Small intestine (tissue), 7 donors: ENCODE data around the gene ATP9A. TPM values are rescaled to one million over a fixed set of nuclear protein-coding genes. Genes with fewer than 3 reads are reported as not detected.
"Not testable (repeated sequence)": the region's sequence is repeated elsewhere in the genome, so short reads cannot be mapped to it uniquely, and the experiment has no call there.

ENCODE experiments used
- DNase-seq, 2 donors: peaks; one replicate each; pipeline versions ENCODE4 v3.0.0 to v3.0.0-alpha.2; 2013
- FAIRE-seq: peaks from 2 replicates; lab custom pipeline; 2012; peaks lifted over from hg19 to GRCh38; lab: Jason Lieb, UNC
- H3K27ac ChIP-seq, 3 donors: one replicate each; pipeline ENCODE4 v1.5.1; 2013; ENCODE audit warnings: low read length in 2 of 3, mild to moderate bottlenecking in 2 of 3, control low read depth in 1 of 3, inconsistent platforms in 1 of 3, low read depth in 1 of 3, moderate library complexity in 1 of 3
- H3K27me3 ChIP-seq, 3 donors: one replicate each; pipeline ENCODE4 v1.6.1; 2013; ENCODE audit warnings: low read length in 3 of 3, inconsistent platforms in 1 of 3; ENCODE audit not compliant: control insufficient read depth in 3 of 3, insufficient read depth in 3 of 3
- H3K36me3 ChIP-seq, 3 donors: one replicate each; pipeline ENCODE4 v1.6.1; 2013; ENCODE audit warnings: low read length in 3 of 3, inconsistent platforms in 1 of 3, low read depth in 1 of 3, mild to moderate bottlenecking in 1 of 3, moderate library complexity in 1 of 3; ENCODE audit not compliant: control insufficient read depth in 3 of 3, insufficient read depth in 2 of 3
- H3K4me1 ChIP-seq, 3 donors: one replicate each; pipeline ENCODE4 v1.6.1; 2013; ENCODE audit warnings: low read length in 2 of 3, inconsistent platforms in 1 of 3, low read depth in 1 of 3, mild to moderate bottlenecking in 1 of 3, moderate library complexity in 1 of 3; ENCODE audit not compliant: control insufficient read depth in 3 of 3, insufficient read depth in 2 of 3
- H3K4me3 ChIP-seq, 3 donors: one replicate each; pipeline ENCODE4 v1.5.1; 2013; ENCODE audit warnings: low read length in 3 of 3, control low read depth in 1 of 3, inconsistent platforms in 1 of 3, low read depth in 1 of 3, mild to moderate bottlenecking in 1 of 3, moderate library complexity in 1 of 3
- H3K9me3 ChIP-seq, 2 donors: one replicate each; pipeline ENCODE4 v1.6.1; 2013; ENCODE audit warnings: low read depth in 1 of 2, low read length in 1 of 2; ENCODE audit not compliant: control insufficient read depth in 2 of 2, insufficient read depth in 1 of 2
- WGBS, 3 donors: extraction: QIAGEN DNeasy Blood & Tissue Kit; methylation state at CpG; one replicate each; pipeline ENCODE4 v1.1.7; 2013; 5-methylcytosine and 5-hydroxymethylcytosine counted together
- polyA plus RNA-seq, 4 donors: library from polyadenylated mRNA; stranded (reverse) in 3 of 4; unstranded in 1 of 4; fragments of 200-250 nt in 3 of 4; fragments of 120-200 nt in 1 of 4; gene quantifications; one replicate each; pipeline versions ENCODE4 v1.2.1 to v1.2.3, GENCODE V29; 2013
- donor health status: healthy with polysubstance abuse.
- donor health status: control.
- donor health status: control.
- donor health status: Bipolar disorder and iron deficiency.
- donor health status: healthy.

The ATP9A gene
- polyA plus RNA-seq, 4 donors: 4.1 to 49.0 (median 10.4) TPM

- no peak overlapping the region for H3K4me3 ChIP-seq
- 83 to 93% (median 85%) methylated on average over 4 of the region's 4 CpGs for WGBS, 3 donors
- H3K9me3 ChIP-seq: peaks cover 0 to 14% of the 10 kb centered on the region in 2 donors
- H3K27ac ChIP-seq: no peak overlapping the region
- DNase-seq (no peak), FAIRE-seq (no peak)
- peaks cover 0 to 4% (median 0%) of the 10 kb centered on the region in 3 donors for H3K27me3 ChIP-seq
- no peaks in the 10 kb centered on the region for H3K36me3 ChIP-seq
- no peaks in the 10 kb centered on the region for H3K4me1 ChIP-seq
Observed at GRCh38 chr20:51571460-51571794, 196.8 kb downstream of the ATP9A start.

GRCh38 chr20:51570739-51571459 lies 197.3 kb downstream of the ATP9A start:
- peak in 1 of 2 donors; percentile 20 for DNase-seq
- no peak for FAIRE-seq
- H3K27me3 ChIP-seq: peaks cover 0 to 4% (median 0%) of the 10 kb centered on the region in 3 donors
- WGBS, 3 donors: 42 to 58% (median 55%) methylated on average over 16 of the region's 16 CpGs
- peaks cover 0 to 14% of the 10 kb centered on the region in 2 donors for H3K9me3 ChIP-seq
- H3K4me1 ChIP-seq: peaks cover 0 to 1% (median 0%) of the 10 kb centered on the region in 3 donors
- no peak overlapping the region for H3K4me3 ChIP-seq
- no peak overlapping the region for H3K27ac ChIP-seq
- H3K36me3 ChIP-seq: no peaks in the 10 kb centered on the region

DNA sequence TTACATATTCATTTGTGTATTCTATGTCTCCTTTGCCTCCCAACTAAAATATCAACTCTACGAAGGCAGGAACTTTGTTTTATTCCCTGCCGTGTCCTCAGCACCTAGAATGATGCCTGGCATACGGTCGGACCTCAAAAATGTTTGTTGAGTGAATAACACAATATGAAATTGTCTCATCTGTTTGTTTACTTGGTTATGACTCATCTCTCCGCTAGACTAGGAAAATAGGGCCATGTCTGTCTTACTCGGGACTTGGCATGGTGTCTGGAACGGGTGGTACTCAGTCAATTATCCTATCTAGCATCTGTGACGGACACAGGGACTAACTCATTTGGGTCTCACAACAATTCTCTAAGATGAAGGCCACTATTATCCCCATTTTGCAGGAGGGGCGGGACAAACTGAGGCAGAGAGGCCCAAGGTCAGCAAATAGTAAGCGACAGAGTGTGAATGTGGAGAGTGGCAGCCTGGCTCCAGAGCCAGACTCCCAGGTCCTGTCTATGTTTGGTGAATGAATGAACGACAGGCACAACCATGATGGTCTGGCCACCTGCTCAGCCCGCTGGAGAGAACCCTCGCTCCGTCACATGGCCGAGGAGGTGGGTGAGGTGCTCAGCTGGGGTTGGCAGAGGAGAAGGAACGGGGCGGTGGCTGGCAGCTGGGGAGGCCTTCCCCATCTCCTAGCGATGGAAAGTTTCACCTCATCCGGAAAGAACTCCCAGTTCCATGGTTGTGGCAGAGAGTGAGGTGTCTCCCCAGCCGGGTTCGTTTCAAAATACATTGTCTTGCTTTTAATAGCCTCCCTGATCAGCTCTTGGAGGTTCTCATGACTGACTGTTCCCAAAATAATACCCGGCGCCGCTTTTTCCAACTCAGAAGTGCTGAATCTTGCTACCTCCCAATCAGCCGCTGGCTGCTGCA lies 198.1 kb downstream of the ATP9A start:
- WGBS, 3 donors: 62 to 75% (median 66%) methylated on average over 25 of the region's 25 CpGs
- Histone ChIP-seq H3K4me3 (no peak overlapping the region), H3K9me3 (peaks cover 0 to 13% of the 10 kb centered on the region in 2 donors), H3K4me1 (peaks cover 0 to 3% (median 0%) of the 10 kb centered on the region in 3 donors), H3K36me3 (no peaks in the 10 kb centered on the region), H3K27me3 (peaks cover 0 to 8% (median 0%) of the 10 kb centered on the region in 3 donors), H3K27ac (no peak overlapping the region)
- DNase-seq (no peak), FAIRE-seq (no peak)

DNA sequence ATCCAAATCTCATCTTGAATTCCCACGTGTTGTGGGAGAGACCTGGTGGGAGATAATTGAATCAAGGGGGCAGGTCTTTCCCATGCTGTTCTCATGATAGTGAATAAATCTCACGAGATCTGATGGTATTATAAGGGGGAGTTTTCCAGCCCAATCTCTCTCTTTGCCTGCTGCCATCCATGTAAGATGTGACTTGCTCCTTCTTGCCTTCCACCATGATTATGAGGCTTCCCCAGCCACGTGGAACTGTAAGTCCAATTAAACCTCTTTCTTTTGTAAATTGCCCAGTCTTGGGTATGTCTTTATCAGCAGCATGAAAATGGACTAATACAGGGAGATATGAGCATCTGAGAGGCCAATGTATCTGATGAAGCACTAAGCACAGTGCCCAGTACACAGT lies 199.7 kb downstream of the ATP9A start:
- H3K4me1 ChIP-seq, FAIRE-seq: not testable (repeated sequence)
- 59 to 73% (median 71%) methylated on average over 3 of the region's 3 CpGs for WGBS, 3 donors

DNA sequence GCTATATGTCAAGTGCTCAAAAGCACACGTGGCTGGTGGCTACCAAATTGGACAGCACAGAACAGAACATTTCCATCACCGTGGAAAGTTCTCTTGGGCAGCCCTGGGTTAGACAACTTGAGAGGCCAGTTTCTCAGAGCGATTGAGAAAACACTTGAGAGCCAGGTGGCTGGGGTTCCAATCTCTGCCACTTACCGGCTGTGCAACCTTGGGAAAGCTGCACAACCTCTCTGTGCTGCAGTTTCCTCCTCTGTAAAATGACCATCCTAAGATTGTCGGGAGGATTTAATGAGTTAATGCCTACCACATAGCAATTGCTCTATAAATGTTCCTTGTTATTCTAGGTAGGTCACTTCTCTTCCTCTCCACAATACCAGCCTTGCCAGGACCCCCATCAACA lies 200.6 kb downstream of the ATP9A start:
- Histone ChIP-seq H3K4me1 (peaks cover 0 to 8% (median 3%) of the 10 kb centered on the region in 3 donors), H3K27me3 (peaks cover 0 to 8% (median 0%) of the 10 kb centered on the region in 3 donors), H3K9me3 (peaks cover 0 to 8% of the 10 kb centered on the region in 2 donors), H3K27ac (no peak overlapping the region), H3K4me3 (no peak overlapping the region), H3K36me3 (no peaks in the 10 kb centered on the region)
- no peak for FAIRE-seq
- DNase-seq: no peak
- 79 to 89% (median 85%) methylated on average over 5 of the region's 5 CpGs for WGBS, 3 donors

More for the DNA sequence above, 199.7 kb downstream of the ATP9A start:
- not testable (repeated sequence) for H3K36me3 ChIP-seq, H3K27me3 ChIP-seq, H3K27ac ChIP-seq, H3K9me3 ChIP-seq, DNase-seq, H3K4me3 ChIP-seq

- WGBS, 3 donors: 35 to 80% (median 64%) methylated on average over 4 of the region's 4 CpGs
- DNase-seq (no peak), FAIRE-seq (no peak)
- Histone ChIP-seq H3K36me3 (no peaks in the 10 kb centered on the region), H3K4me1 (peaks cover 0 to 12% (median 8%) of the 10 kb centered on the region in 3 donors), H3K27me3 (peaks cover 0 to 11% (median 0%) of the 10 kb centered on the region in 3 donors), H3K27ac (no peak overlapping the region), H3K9me3 (peaks cover 0 to 8% of the 10 kb centered on the region in 2 donors), H3K4me3 (no peak overlapping the region)
Observed at GRCh38 chr20:51566594-51566993, 201.6 kb downstream of the ATP9A start.

DNA sequence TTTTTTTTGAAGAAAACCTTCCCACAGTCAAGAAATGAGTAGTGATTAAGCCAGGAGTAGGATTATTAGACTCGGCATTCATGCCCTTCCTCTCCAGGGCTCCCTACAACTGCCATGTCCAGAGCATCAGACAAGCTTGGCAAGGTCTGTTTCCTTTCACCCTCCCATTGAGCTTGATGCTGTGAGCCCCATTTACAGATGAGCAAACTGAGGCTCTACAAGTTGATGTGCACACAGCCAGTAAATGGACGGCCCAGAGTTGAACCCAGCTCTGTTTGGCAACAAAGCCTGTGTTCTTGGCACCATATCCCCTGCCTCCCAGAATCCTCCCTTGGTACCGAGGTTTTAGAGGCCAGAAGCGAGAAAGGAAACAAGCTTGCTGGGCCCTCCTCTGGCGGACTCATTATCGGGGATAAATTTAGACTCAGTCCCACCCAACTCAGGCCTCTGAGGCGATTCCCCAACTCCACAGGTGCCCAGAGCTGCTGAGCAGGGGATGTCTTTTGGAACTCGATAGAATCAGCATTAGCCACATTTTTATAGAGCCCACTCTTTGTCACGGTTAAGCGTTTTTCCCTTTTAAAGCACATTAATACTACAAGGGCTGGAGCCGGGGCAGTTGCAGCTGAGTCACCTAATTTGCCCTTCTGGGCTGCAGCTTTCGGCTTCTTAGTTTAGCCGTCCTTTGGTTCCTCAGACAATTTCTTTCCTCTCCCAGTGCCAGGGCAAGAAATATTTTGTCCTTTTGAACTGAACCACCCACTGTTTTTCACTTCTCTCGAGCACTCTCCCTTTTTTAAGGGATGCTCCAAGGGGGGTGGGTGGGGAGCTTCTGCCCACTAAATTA lies 202.7 kb downstream of the ATP9A start:
- no peak for FAIRE-seq
- no peak for DNase-seq
- Histone ChIP-seq H3K9me3 (peaks cover 0 to 3% of the 10 kb centered on the region in 2 donors), H3K36me3 (no peaks in the 10 kb centered on the region), H3K4me3 (no peak overlapping the region), H3K27ac (no peak overlapping the region), H3K4me1 (peaks cover 1 to 21% (median 14%) of the 10 kb centered on the region in 3 donors), H3K27me3 (peaks cover 0 to 14% (median 4%) of the 10 kb centered on the region in 3 donors)
- 31 to 45% (median 41%) methylated on average over 14 of the region's 14 CpGs for WGBS, 3 donors
